PC-9 (cell line): ENCODE results near the gene VAV2.

Source experiments
- CTCF ChIP-seq: fragments of 200-600 bp; sonication (generic); conservative IDR thresholded peaks from 2 replicates; pipeline ENCODE4 v1.6.1; 2017; ENCODE audit warnings: mixed run types, antibody characterized with exemption, mild to moderate bottlenecking, moderate library complexity
- EZH2 ChIP-seq: fragments of 200-600 bp; sonication (generic); IDR thresholded peaks from 2 replicates; pipeline ENCODE4 v1.8.0; 2017; ENCODE audit warnings: antibody characterized with exemption, low read depth

- no peak for TF ChIP-seq CTCF
- TF ChIP-seq EZH2, result no peak
These were observed 241.0 kb downstream of the VAV2 start for GRCh38 chr9:133750982-133751649.
